Esophagus muscularis mucosa (tissue), 4 donors: ENCODE measurements around the gene CARMIL3. TPM values are rescaled to one million over a fixed set of nuclear protein-coding genes. Genes with fewer than 3 reads are reported as not detected.

Experiments
- DNase-seq: peaks from one replicate; pipeline ENCODE4 v3.0.0-alpha.2; 2017; ENCODE audit errors: extremely low spot score
- H3K27ac ChIP-seq, 4 donors: fragments of 200-600 bp; sonication (generic); replicated peaks in 1 of 4; 1 replicate in 3 of 4; 2 replicates in 1 of 4; pipeline ENCODE4 v1.5.1; 2016 to 2019; ENCODE audit warnings: mild to moderate bottlenecking in 1 of 4
- H3K27me3 ChIP-seq, 4 donors: fragments of 200-600 bp; sonication (generic); one replicate each; pipeline versions ENCODE4 v1.5.1 to v1.6.0; 2016 to 2019
- H3K36me3 ChIP-seq, 4 donors: fragments of 200-600 bp; sonication (generic); one replicate each; pipeline ENCODE4 v1.5.1; 2016 to 2019
- H3K4me1 ChIP-seq, 4 donors: fragments of 200-600 bp; sonication (generic); one replicate each; pipeline ENCODE4 v1.5.1; 2016 to 2019
- H3K4me3 ChIP-seq, 4 donors: fragments of 200-600 bp; sonication (generic); 1 replicate in 2 of 4; 2 replicates in 2 of 4; pipeline ENCODE4 v1.5.1; 2016 to 2019; ENCODE audit warnings: mild to moderate bottlenecking in 4 of 4, moderate library complexity in 1 of 4
- H3K9me3 ChIP-seq, 4 donors: fragments of 200-600 bp; sonication (generic); 1 replicate in 3 of 4; 2 replicates in 1 of 4; pipeline ENCODE4 v1.5.1; 2016 to 2019
- EP300 ChIP-seq: sonication (generic); formaldehyde crosslinking; IDR thresholded peaks from one replicate; pipeline ENCODE4 v1.6.1; 2017; ENCODE audit warnings: antibody characterized with exemption
- POLR2A ChIP-seq: fragments of 450-650 bp; IDR thresholded peaks from one replicate; pipeline ENCODE4 v1.6.1; 2017; ENCODE audit warnings: antibody characterized with exemption, moderate library complexity, mild to moderate bottlenecking, low read depth
- POLR2AphosphoS5 ChIP-seq, 2 donors: sonication (generic); formaldehyde crosslinking; IDR thresholded peaks; one replicate each; pipeline ENCODE4 v1.6.1; 2017; ENCODE audit warnings: antibody characterized with exemption in 2 of 2
- WGBS: methylation state at CpG from one replicate; pipeline ENCODE4 v1.1.5; 2018; 5-methylcytosine and 5-hydroxymethylcytosine counted together
- intact Hi-C: fragments of 100-400 bp; cut with DNase I; formaldehyde crosslinking; loops from one replicate; pipeline ENCODE4 v1.15.1; 2023
- total RNA-seq, 4 donors: library from RNA; depleted of rRNA; stranded (reverse); fragments of >200 nt; gene quantifications; one replicate each; pipeline versions ENCODE4 v1.1.0 to v1.2.1, GENCODE V29; 2016
- TF ChIP-seq, protein P1 (sequence below), 3 experiments: fragments of 200-600 bp in 2 of 3; fragments of 450-650 bp in 1 of 3; sonication (generic) in 2 of 3; IDR thresholded peaks; one replicate each; pipeline ENCODE4 v1.5.1; 2017 to 2019; ENCODE audit warnings: antibody characterized with exemption in 3 of 3, mild to moderate bottlenecking in 2 of 3, moderate library complexity in 1 of 3

Gene CARMIL3
- total RNA-seq, 4 donors from 2014 or later = 0.17 to 0.29 TPM; not detected in 2

- DNase-seq = peak; percentile 96
- 43% methylated on average over 5 of the region's 7 CpGs for WGBS
- Histone ChIP-seq H3K4me1 (peaks cover 0 to 9% (median 4%) of the 10 kb centered on the region in 4 donors), H3K27ac (no peak overlapping the region), H3K9me3 (no peaks in the 10 kb centered on the region), H3K4me3 (no peak overlapping the region), H3K36me3 (no peaks in the 10 kb centered on the region), H3K27me3 (peaks cover 0 to 16% (median 0%) of the 10 kb centered on the region in 4 donors)
- intact Hi-C loops = loop anchor here (2.0 kb wide), 2 partner anchors 32 to 50 kb away; no protein-coding TSS in a partner anchor
- TF ChIP-seq POLR2AphosphoS5 (IDR thresholded peaks at IDR 0.05) = peak in 1 of 2 donors; percentile 68
- TF ChIP-seq POLR2A = no peak
- TF ChIP-seq, protein P1, sequence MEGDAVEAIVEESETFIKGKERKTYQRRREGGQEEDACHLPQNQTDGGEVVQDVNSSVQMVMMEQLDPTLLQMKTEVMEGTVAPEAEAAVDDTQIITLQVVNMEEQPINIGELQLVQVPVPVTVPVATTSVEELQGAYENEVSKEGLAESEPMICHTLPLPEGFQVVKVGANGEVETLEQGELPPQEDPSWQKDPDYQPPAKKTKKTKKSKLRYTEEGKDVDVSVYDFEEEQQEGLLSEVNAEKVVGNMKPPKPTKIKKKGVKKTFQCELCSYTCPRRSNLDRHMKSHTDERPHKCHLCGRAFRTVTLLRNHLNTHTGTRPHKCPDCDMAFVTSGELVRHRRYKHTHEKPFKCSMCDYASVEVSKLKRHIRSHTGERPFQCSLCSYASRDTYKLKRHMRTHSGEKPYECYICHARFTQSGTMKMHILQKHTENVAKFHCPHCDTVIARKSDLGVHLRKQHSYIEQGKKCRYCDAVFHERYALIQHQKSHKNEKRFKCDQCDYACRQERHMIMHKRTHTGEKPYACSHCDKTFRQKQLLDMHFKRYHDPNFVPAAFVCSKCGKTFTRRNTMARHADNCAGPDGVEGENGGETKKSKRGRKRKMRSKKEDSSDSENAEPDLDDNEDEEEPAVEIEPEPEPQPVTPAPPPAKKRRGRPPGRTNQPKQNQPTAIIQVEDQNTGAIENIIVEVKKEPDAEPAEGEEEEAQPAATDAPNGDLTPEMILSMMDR (IDR thresholded peaks at IDR 0.05) = peak; percentile 88 to 93 (median 91)
These were observed 6.6 kb downstream of the CARMIL3 start for GRCh38 chr14:24058260-24058950.

DNA sequence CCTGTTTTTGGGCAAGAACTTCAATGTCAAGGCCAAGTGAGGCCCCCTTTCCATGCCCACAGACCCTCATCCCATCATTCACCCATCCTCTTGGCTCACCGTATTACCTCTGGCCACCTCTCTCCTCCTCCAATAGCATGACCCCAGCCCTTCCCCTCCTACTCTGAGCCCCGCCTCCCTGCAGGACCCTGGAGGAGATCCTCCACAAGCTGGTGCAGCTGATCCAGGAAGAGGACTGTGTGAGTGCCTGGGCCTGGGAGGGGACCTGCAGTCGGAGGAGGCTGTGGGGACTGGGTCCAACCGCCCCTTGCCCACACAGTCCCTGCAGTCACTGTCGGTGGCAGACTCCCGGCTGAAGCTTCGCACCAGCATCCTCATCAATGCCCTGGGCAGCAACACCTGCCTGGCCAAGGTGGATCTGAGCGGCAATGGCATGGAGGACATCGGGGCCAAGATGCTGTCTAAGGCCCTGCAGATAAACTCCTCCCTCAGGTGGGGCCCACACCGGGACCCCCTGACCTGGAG is 7.2 kb downstream of the CARMIL3 start:
- peaks cover 0 to 16% (median 0%) of the 10 kb centered on the region in 4 donors for H3K27me3 ChIP-seq
- TF ChIP-seq POLR2A (no peak), EP300 (no peak), POLR2AphosphoS5 (IDR thresholded peaks at IDR 0.05) (no peak)
- TF ChIP-seq, protein P1 (IDR thresholded peaks at IDR 0.05) = no peak
- intact Hi-C loops = loop anchor here (2.0 kb wide), 2 partner anchors 32 to 50 kb away; no protein-coding TSS in a partner anchor
- H3K36me3 ChIP-seq = no peaks in the 10 kb centered on the region
- DNase-seq = no peak
- no peak overlapping the region for H3K4me3 ChIP-seq
- H3K9me3 ChIP-seq = no peaks in the 10 kb centered on the region
- H3K4me1 ChIP-seq = peaks cover 0 to 9% (median 4%) of the 10 kb centered on the region in 4 donors
- no peak overlapping the region for H3K27ac ChIP-seq
- WGBS = 90% methylated on average over 10 of the region's 10 CpGs

DNA sequence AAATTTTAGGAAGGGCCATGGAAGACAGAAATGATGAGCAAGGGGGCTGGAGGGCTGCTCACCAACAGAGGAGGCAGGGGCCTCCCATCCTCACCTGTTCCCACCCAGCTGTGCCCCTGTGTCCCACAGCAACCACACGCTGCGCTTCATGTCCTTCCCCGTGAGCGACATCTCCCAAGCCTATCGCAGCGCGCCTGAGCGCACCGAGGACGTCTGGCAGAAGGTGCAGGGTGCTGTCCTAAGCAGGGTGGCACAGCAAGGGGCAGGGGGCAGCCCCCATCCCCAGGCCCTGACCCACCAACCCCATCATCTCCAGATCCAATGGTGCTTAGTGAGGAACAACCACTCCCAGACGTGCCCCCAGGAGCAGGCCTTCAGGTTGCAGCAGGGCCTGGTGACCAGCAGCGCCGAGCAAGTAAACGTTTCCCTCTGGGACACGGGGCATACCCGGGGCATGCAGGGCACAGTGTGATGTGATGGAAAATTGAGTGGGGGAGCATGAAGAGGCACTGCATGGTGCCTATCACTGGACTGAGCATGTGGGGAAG is 8.1 kb downstream of the CARMIL3 start:
- Histone ChIP-seq H3K9me3 (no peaks in the 10 kb centered on the region), H3K27me3 (peaks cover 0 to 13% (median 0%) of the 10 kb centered on the region in 4 donors), H3K4me1 (peaks cover 0 to 9% (median 4%) of the 10 kb centered on the region in 4 donors), H3K36me3 (no peaks in the 10 kb centered on the region), H3K4me3 (no peak overlapping the region), H3K27ac (no peak overlapping the region)
- DNase-seq = no peak
- TF ChIP-seq POLR2A (no peak), EP300 (no peak), POLR2AphosphoS5 (IDR thresholded peaks at IDR 0.05) (no peak)
- TF ChIP-seq, protein P1 (IDR thresholded peaks at IDR 0.05) = no peak
- 79% methylated on average over 15 of the region's 16 CpGs for WGBS
- intact Hi-C loops = loop anchor here (2.0 kb wide), 2 partner anchors 31 to 49 kb away; no protein-coding TSS in a partner anchor

GRCh38 chr14:24060443-24060842 is 8.6 kb downstream of the CARMIL3 start:
- H3K4me3 ChIP-seq = no peak overlapping the region
- H3K9me3 ChIP-seq = no peaks in the 10 kb centered on the region
- DNase-seq = no peak
- TF ChIP-seq POLR2A = no peak
- no peak overlapping the region for H3K27ac ChIP-seq
- H3K27me3 ChIP-seq = peaks cover 0 to 12% (median 0%) of the 10 kb centered on the region in 4 donors
- intact Hi-C loops = no loop called here
- WGBS = 89% methylated on average over 8 of the region's 10 CpGs
- no peaks in the 10 kb centered on the region for H3K36me3 ChIP-seq
- peaks cover 0 to 9% (median 4%) of the 10 kb centered on the region in 4 donors for H3K4me1 ChIP-seq
